HepG2 (cell line): ENCODE data around the gene STK32B.

Experiments used
- EHMT2 ChIP-seq: fragments of 200-600 bp; sonication (generic); IDR thresholded peaks from 2 replicates; pipeline ENCODE4 v1.7.0; 2017; ENCODE audit warnings: antibody characterized with exemption, low read depth, low read length, borderline replicate concordance
- GABPB1 ChIP-seq: IDR thresholded peaks from 2 replicates; pipeline ENCODE4 v1.6.1; 2016; ENCODE audit warnings: mild to moderate bottlenecking, missing genetic modification reagents, moderate library complexity, missing compliant biosample characterization
- HDAC2 ChIP-seq: sonication (generic); formaldehyde crosslinking; IDR thresholded peaks from 2 replicates; pipeline ENCODE4 v1.4.0; 2020; ENCODE audit warnings: missing genetic modification reagents
- PBX3 ChIP-seq: sonication (generic); formaldehyde crosslinking; IDR thresholded peaks from 2 replicates; pipeline ENCODE4 v1.8.1; 2023; ENCODE audit warnings: missing genetic modification reagents, inconsistent platforms, borderline replicate concordance
- ZNF24 ChIP-seq: fragments of 450-650 bp; IDR thresholded peaks from 2 replicates; pipeline ENCODE4 v1.6.1; 2017; ENCODE audit warnings: antibody characterized with exemption, mild to moderate bottlenecking
- ZNF350 ChIP-seq: sonication (generic); formaldehyde crosslinking; IDR thresholded peaks from 2 replicates; pipeline ENCODE4 v1.4.0; 2020; ENCODE audit warnings: mild to moderate bottlenecking, low read depth, missing genetic modification reagents, borderline replicate concordance
- ZSCAN20 ChIP-seq: sonication (generic); formaldehyde crosslinking; IDR thresholded peaks from 2 replicates; pipeline ENCODE4 v1.4.0; 2020; ENCODE audit warnings: missing genetic modification reagents, mild to moderate bottlenecking, borderline replicate concordance
- ZUFSP ChIP-seq: sonication (generic); formaldehyde crosslinking; IDR thresholded peaks from 2 replicates; pipeline ENCODE4 v1.9.0; 2021; ENCODE audit warnings: missing genetic modification reagents, mild to moderate bottlenecking, borderline replicate concordance

- no peak for TF ChIP-seq HDAC2 (CRISPR knock-in tag)
- no peak for TF ChIP-seq EHMT2
- no peak for TF ChIP-seq ZNF24
- TF ChIP-seq PBX3: no peak
- no peak for TF ChIP-seq ZSCAN20 (CRISPR knock-in tag)
- TF ChIP-seq ZNF350 (CRISPR knock-in tag): no peak
- TF ChIP-seq GABPB1: no peak
- TF ChIP-seq ZUFSP (CRISPR knock-in tag): no peak
Measured at GRCh38 chr4:5462254-5462835, 411.1 kb downstream of the STK32B start.
